HepG2 (cell line): Measurements from ENCODE around the gene RPS6KB1. TPM values are rescaled to one million over a fixed set of nuclear protein-coding genes. Genes with fewer than 3 reads are reported as not detected.
"Not testable (repeated sequence)": the region's sequence is repeated elsewhere in the genome, so short reads cannot be mapped to it uniquely, and the experiment has no call there.

Source experiments
- ATAC-seq: fragments of 200-7000 bp; cut with Tn5 transposase; 3 replicates; pipeline ENCODE4 v1.9.1; 2020; ENCODE audit warnings: mild to moderate bottlenecking, moderate library complexity
- BruUV-seq: library from RNA; stranded (reverse); fragments of 400-500 nt; replicated peaks from 2 replicates; lab custom pipeline; 2021; lab: Mats Ljungman, UMichigan
- CTCF ChIA-PET: fragments of 300-600 bp; formaldehyde crosslinking; extraction: SDS; loops from one replicate; lab custom pipeline; 2021; ENCODE audit warnings: low total read pairs, inconsistent platforms, low intra/inter-chr PET ratio; lab: Yijun Ruan, JAX
- POLR2A ChIA-PET: fragments of 350-600 bp; sonication (Branson Sonifier 250); formaldehyde crosslinking; loops from one replicate; lab custom pipeline; 2020; ENCODE audit warnings: antibody characterized with exemption, inconsistent platforms; lab: Yijun Ruan, JAX
- DNase-seq: peaks from one replicate; pipeline ENCODE4 v3.0.0-alpha.2; 2015; ENCODE audit warnings: low spot score
- FAIRE-seq: peaks from 3 replicates; lab custom pipeline; 2011; peaks lifted over from hg19 to GRCh38; lab: Jason Lieb, UNC
- H2AFZ ChIP-seq: one replicate; pipeline ENCODE4 v1.6.1; 2011; ENCODE audit warnings: low read length, inconsistent platforms
- H3K27ac ChIP-seq: fragments of 300-600 bp; 3 replicates; pipeline ENCODE4 v1.8.0; 2011; ENCODE audit warnings: mixed run types, mild to moderate bottlenecking, mixed read lengths, low read length, inconsistent platforms; ENCODE audit not compliant: insufficient read depth; ENCODE audit errors: extremely low read length
- H3K27me3 ChIP-seq, 2 experiments: fragments of 200-600 bp in 1 of 2; 2 replicates in 1 of 2; 3 replicates in 1 of 2; pipeline versions ENCODE4 v1.6.0 to v1.8.0; 2011; ENCODE audit warnings: low read length in 2 of 2, mild to moderate bottlenecking in 2 of 2, moderate library complexity in 2 of 2, inconsistent platforms in 1 of 2; ENCODE audit not compliant: insufficient read depth in 2 of 2, control insufficient read depth in 1 of 2
- H3K36me3 ChIP-seq, 2 experiments: fragments of 200-600 bp in 1 of 2; replicated peaks in 1 of 2; 2 replicates in 1 of 2; 3 replicates in 1 of 2; pipeline versions ENCODE4 v1.5.1 to v1.8.0; 2011; ENCODE audit warnings: low read length in 2 of 2, inconsistent platforms in 1 of 2; ENCODE audit not compliant: insufficient read depth in 2 of 2, control insufficient read depth in 1 of 2
- H3K4me1 ChIP-seq: 2 replicates; pipeline ENCODE4 v1.5.1; 2012; ENCODE audit warnings: low read length, inconsistent platforms; ENCODE audit not compliant: insufficient read depth
- H3K4me2 ChIP-seq: 2 replicates; pipeline ENCODE4 v1.6.0; 2011; ENCODE audit warnings: low read depth, low read length, inconsistent platforms
- H3K4me3 ChIP-seq, 3 experiments: fragments of 200-600 bp in 1 of 3; sonication (generic), shearing (Covaris generic) in 1 of 3; replicated peaks in 1 of 3; 2 replicates each; pipeline ENCODE4 v1.5.1; 2011 to 2016; ENCODE audit warnings: low read length in 3 of 3, inconsistent platforms in 2 of 3, low read depth in 2 of 3, mild to moderate bottlenecking in 2 of 3, control low read depth in 1 of 3, mixed read lengths in 1 of 3; ENCODE audit not compliant: insufficient read depth in 1 of 3
- H3K79me2 ChIP-seq: one replicate; pipeline ENCODE4 v1.6.1; 2011; ENCODE audit warnings: low read length, inconsistent platforms; ENCODE audit not compliant: insufficient read depth
- H3K9ac ChIP-seq: 2 replicates; pipeline ENCODE4 v1.6.0; 2011; ENCODE audit warnings: mild to moderate bottlenecking, low read depth, low read length, inconsistent platforms; ENCODE audit not compliant: insufficient read depth
- H3K9me3 ChIP-seq: 2 replicates; pipeline ENCODE4 v1.5.1; 2012; ENCODE audit warnings: mild to moderate bottlenecking, low read length
- H4K20me1 ChIP-seq: 2 replicates; pipeline ENCODE4 v1.6.0; 2011; ENCODE audit warnings: inconsistent platforms, mild to moderate bottlenecking, low read length, moderate library complexity; ENCODE audit not compliant: insufficient read depth
- MXD4 ChIP-seq: IDR thresholded peaks from 2 replicates; pipeline ENCODE4 v1.6.1; 2016; ENCODE audit warnings: mild to moderate bottlenecking, missing biosample characterization, missing genetic modification reagents
- TFDP1 ChIP-seq: IDR thresholded peaks from 2 replicates; pipeline ENCODE4 v1.6.1; 2016; ENCODE audit warnings: missing compliant biosample characterization, missing genetic modification reagents, borderline replicate concordance
- ZMAT5 ChIP-seq: sonication (generic); formaldehyde crosslinking; IDR thresholded peaks from 2 replicates; pipeline ENCODE4 v1.5.0; 2020; ENCODE audit warnings: mild to moderate bottlenecking, low read depth, missing genetic modification reagents, borderline replicate concordance
- ZMYM4 ChIP-seq: sonication (generic); formaldehyde crosslinking; IDR thresholded peaks from 2 replicates; pipeline ENCODE4 v1.8.1; 2023; ENCODE audit warnings: mild to moderate bottlenecking, missing genetic modification reagents
- ZNF318 ChIP-seq: sonication (generic); formaldehyde crosslinking; IDR thresholded peaks from 2 replicates; pipeline ENCODE4 v1.4.0; 2020; ENCODE audit warnings: mild to moderate bottlenecking, missing genetic modification reagents
- ZNF563 ChIP-seq: sonication (generic); formaldehyde crosslinking; IDR thresholded peaks from 2 replicates; pipeline ENCODE4 v1.8.0; 2022; ENCODE audit warnings: mild to moderate bottlenecking, moderate library complexity, missing genetic modification reagents
- ZNF598 ChIP-seq: sonication (generic); formaldehyde crosslinking; IDR thresholded peaks from 2 replicates; pipeline ENCODE4 v1.5.1; 2020; ENCODE audit warnings: mild to moderate bottlenecking, missing genetic modification reagents, borderline replicate concordance
- ZNF75D ChIP-seq: sonication (generic); formaldehyde crosslinking; IDR thresholded peaks from 2 replicates; pipeline ENCODE4 v1.8.1; 2023; ENCODE audit warnings: missing genetic modification reagents, mild to moderate bottlenecking, borderline replicate concordance
- ZNF772 ChIP-seq: sonication (generic); formaldehyde crosslinking; IDR thresholded peaks from 2 replicates; pipeline ENCODE4 v1.5.0; 2020; ENCODE audit warnings: mild to moderate bottlenecking, missing genetic modification reagents
- WGBS: methylation state at CpG from one replicate; pipeline ENCODE4 v1.1.6; 2017; ENCODE audit warnings: low lambda C conversion rate; 5-methylcytosine and 5-hydroxymethylcytosine counted together
- in situ Hi-C: cut with HindIII; loops from 2 replicates; pipeline ENCODE4 v1.10.0; 2017; ENCODE audit warnings: low pct_unique_long_range_greater_than_20kb; ENCODE audit not compliant: extremely low pct_ligation_motif_present
- intact Hi-C: fragments of 100-400 bp; cut with micrococcal nuclease; formaldehyde crosslinking; loops from one replicate; pipeline ENCODE4 v1.10.0; 2022; ENCODE audit not compliant: unreplicated experiment
- polyA plus RNA-seq, 8 experiments: library from polyadenylated mRNA; depleted of rRNA in 3 of 8; stranded (reverse) in 7 of 8; unstranded in 1 of 8; fragments of >200 nt; fragmentation: Illumina TruSeq in 4 of 8; extraction: Trizol in 4 of 8; gene quantifications; 2 replicates each; pipeline versions ENCODE4 v1.2.1 to v1.2.3, GENCODE V29; 2011 to 2016; ENCODE audit warnings: low read depth in 4 of 8, missing spikeins in 1 of 8, mixed read lengths in 1 of 8; ENCODE audit not compliant: insufficient read depth in 1 of 8
- total RNA-seq, 5 experiments: library from RNA; depleted of rRNA; stranded (reverse); fragments of >200 nt; fragmentation: Illumina TruSeq; extraction: Trizol; gene quantifications; 2 replicates each; pipeline ENCODE4 v1.2.3, GENCODE V29; 2016; ENCODE audit warnings: low read depth in 1 of 5

The RPS6KB1 gene
- total and polyA plus RNA-seq, 2 of the 13 experiments (the other 11 are each of a cell fraction or from before 2014, with no cell fraction given): 16.5 to 42.2 TPM

- TF ChIP-seq ZNF772 (CRISPR knock-in tag): 0 out of 2 replicates have a peak, but pooled peaks have one; percentile 19
- TF ChIP-seq MXD4 (CRISPR knock-in tag): 0 out of 2 replicates have a peak, but pooled peaks have one; percentile 37
- TF ChIP-seq ZNF75D (CRISPR knock-in tag): no peak
- peak; percentile 17; the same call in 1 of the 2 replicates for TF ChIP-seq TFDP1 (CRISPR knock-in tag)
- TF ChIP-seq ZMYM4 (CRISPR knock-in tag): 0 out of 2 replicates have a peak, but pooled peaks have one; percentile 19
- no peak for TF ChIP-seq ZMAT5 (CRISPR knock-in tag)
These were observed 41.2 kb upstream of the RPS6KB1 start (continued) for GRCh38 chr17:59851439-59852375.

- ATAC-seq, H2AFZ ChIP-seq, BruUV-seq, DNase-seq, FAIRE-seq, H3K27me3 ChIP-seq, H3K79me2 ChIP-seq, H3K36me3 ChIP-seq, in situ Hi-C loops, H3K9me3 ChIP-seq, H4K20me1 ChIP-seq: not testable (repeated sequence)
- H3K4me3 ChIP-seq: peak overlapping the region in 1 of 3 experiments; percentile 20; a peak in 1 of 6 replicates
- H3K9ac ChIP-seq: peak overlapping the region; percentile 79
- intact Hi-C loops: loop anchor here (1.0 kb wide), 1 partner anchor 100 kb away; no protein-coding TSS in a partner anchor
- WGBS: 97% methylated on average over 7 of the region's 7 CpGs
- CTCF ChIA-PET: interaction anchor here (1.3 to 2.2 kb wide), 3 partner anchors 10 to 106 kb away, joined by 3 to 15 read pairs (median 7); no protein-coding TSS in a partner anchor
- H3K4me1 ChIP-seq: peaks cover 95% of the 10 kb centered on the region
- peak overlapping the region; percentile 94 for H3K27ac ChIP-seq
- POLR2A ChIA-PET: interaction anchor here (0.9 to 2.0 kb wide), 9 partner anchors 22 to 233 kb away, joined by 3 to 18 read pairs (median 6); partner anchors contain the start of genes CLTC, PTRH2, RNFT1 and VMP1
- H3K4me2 ChIP-seq: peak overlapping the region; percentile 70
- 0 out of 2 replicates have a peak, but pooled peaks have one; percentile 13 for TF ChIP-seq ZNF318 (CRISPR knock-in tag)
- TF ChIP-seq ZNF563 (CRISPR knock-in tag): 0 out of 2 replicates have a peak, but pooled peaks have one; percentile 18
- TF ChIP-seq ZNF598: peak; percentile 30; the same call in 1 of the 2 replicates
These were observed 40.1 kb upstream of the RPS6KB1 start for GRCh38 chr17:59852847-59853167.
